Muscle of arm (tissue), 14 donors: ENCODE data around the gene SPDYE2B. TPM values are rescaled to one million over a fixed set of nuclear protein-coding genes. Genes with fewer than 3 reads are reported as not detected.
A peak's percentile ranks its signal among the peaks of the same experiment; 100 is the strongest.
"Not testable (repeated sequence)": the region's sequence is repeated elsewhere in the genome, so short reads cannot be mapped to it uniquely, and the experiment has no call there.

Experiments
- DNase-seq: peaks from one replicate; pipeline ENCODE4 v3.0.0-alpha.2; 2013
- long read RNA-seq, 11 donors: transcript quantifications; one replicate each; lab custom pipeline, GENCODE V29; 2026
- polyA plus RNA-seq, 12 donors: library from polyadenylated mRNA; unstranded; fragments of 120-200 nt; gene quantifications; one replicate each; pipeline ENCODE4 v1.2.1, GENCODE V29; 2013; ENCODE audit not compliant: insufficient read length in 12 of 12

The SPDYE2B gene, protein sequence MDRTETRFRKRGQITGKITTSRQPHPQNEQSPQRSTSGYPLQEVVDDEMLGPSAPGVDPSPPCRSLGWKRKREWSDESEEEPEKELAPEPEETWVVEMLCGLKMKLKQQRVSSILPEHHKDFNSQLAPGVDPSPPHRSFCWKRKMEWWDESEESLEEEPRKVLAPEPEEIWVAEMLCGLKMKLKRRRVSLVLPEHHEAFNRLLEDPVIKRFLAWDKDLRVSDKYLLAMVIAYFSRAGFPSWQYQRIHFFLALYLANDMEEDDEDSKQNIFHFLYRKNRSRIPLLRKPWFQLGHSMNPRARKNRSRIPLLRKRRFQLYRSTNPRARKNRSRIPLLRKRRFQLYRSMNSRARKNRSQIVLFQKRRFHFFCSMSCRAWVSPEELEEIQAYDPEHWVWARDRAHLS
- 1 to 10 TPM in 6 of 12 donors, under 1 TPM in 4, not detected in 2; 0.31 to 5.7 (median 1.6) TPM for polyA plus RNA-seq
- long read RNA-seq, donor 1, result 0 reads
- long read RNA-seq, donor 2, result 0 reads
- long read RNA-seq, donor 3, result 0 reads
- long read RNA-seq, donor 4, result 0 reads
- long read RNA-seq, donor 5, result 0 reads
- long read RNA-seq, donor 6, result 0 reads
- long read RNA-seq, donor 7, result 0 reads
- long read RNA-seq, donor 8, result 0 reads
- long read RNA-seq, donor 9, result 0 reads
- long read RNA-seq, donor 10, result 0 reads
- long read RNA-seq, donor 11, result 0 reads

GRCh38 chr7:102649924-102650323, at the start of gene SPDYE2B:
TSS of gene SPDYE2B (plus strand) at chr7:102650319. CDS start at chr7:102652349, 2,030 bp downstream.
- DNase-seq, result not testable (repeated sequence)

- not testable (repeated sequence) for DNase-seq
Measured at GRCh38 chr7:102602317-102602716, 47.8 kb upstream of the SPDYE2B start.

DNA sequence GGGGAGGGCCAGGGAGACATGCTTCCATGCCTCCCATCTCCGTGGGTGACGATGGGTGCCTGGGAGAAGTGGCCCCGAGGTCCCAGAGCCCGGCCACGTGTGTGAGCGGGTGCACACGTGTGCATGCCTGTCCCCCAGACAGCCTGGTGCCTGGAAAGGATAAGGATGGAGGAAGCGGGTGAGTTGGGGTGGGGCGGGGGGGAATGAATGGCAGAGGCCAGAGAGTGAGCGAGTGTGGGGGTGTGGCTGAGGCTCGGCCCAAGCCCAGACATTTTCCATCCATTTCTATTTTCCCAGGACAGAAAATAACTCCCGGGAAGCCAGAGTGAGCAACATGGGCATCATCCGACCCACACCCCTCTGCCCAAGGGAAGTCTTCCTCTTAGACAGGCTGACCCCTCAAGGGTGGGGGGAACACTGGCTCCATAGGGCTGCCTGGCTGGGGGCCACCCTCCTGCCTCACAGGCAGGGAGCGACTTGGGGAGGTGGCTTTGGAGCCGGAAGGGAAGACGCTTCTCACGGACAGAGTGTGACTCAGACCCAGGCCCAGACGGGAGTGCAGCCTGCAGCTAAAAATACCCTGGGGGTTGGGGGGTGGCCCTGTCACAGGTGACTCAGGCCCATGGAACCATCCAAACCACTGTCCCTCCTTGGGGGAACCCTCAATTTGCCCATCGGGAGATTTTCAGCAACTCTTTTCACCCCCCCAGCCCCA, 45.5 kb upstream of the SPDYE2B start:
- not testable (repeated sequence) for DNase-seq

- DNase-seq, result not testable (repeated sequence)
Measured at GRCh38 chr7:102606848-102607247, 43.3 kb upstream of the SPDYE2B start.

- DNase-seq, result not testable (repeated sequence)
Measured at GRCh38 chr7:102609734-102610133, 40.4 kb upstream of the SPDYE2B start.

DNA sequence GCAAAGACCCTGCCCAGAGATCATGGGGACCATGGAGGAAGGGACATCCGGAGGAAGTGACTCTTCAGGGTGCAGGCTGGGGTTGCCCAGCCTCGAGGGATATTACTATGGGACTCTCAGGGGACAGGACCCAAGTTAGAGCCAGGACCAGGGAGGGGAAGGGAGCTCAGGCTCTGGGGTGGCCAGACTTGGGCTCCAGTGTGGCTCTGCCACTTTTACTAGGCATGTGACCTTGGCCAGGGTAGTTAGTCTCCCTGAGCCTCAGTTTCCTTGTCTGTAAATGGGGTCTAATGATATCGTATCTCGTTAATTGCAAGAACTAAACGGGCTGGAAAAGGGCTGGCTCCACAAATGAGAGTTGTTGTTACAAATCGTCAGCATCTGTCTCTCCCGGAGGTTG, 39.7 kb upstream of the SPDYE2B start:
- not testable (repeated sequence) for DNase-seq

GRCh38 chr7:102611013-102611674, 39.0 kb upstream of the SPDYE2B start:
- DNase-seq, result not testable (repeated sequence)

- peak; percentile 34 for DNase-seq
Measured at GRCh38 chr7:102611675-102612325, 38.3 kb upstream of the SPDYE2B start.

DNA sequence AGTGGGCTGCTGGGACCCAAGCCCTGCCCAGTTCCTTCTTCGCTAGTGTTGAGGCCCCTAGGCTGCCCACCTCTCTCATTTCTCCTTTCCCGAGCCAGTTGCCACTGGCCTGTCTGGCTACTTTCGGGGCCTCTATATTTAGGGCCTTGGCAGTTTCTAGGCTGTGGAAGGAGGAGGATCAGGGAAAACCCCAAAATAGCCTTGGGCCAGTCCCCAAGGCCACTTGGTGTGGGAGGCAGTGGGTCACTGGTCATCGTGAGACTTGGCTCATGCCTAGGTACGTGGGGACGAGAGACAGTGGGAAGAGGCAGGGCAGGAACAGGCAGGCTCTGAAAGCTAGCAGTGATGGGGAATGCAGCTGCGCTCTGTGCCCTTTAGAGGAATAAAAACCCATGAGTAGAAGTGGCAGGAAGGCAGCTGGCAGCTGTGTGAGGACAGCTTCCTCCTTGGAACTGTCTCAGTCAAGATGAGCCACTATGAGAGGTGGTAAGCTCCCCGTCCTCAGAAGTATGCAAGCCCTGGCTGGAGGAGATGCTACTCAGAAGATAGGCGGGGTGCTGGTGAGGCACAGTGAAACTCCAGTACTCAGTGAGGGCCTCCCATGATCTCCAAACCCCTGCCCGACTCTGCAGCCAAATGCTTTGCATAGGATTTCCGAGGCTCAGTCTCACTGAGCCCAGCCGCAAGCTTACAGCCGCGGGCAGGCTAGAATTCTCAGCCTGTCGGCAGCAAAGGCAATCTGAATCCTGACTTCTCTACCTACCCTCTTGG, 36.4 kb upstream of the SPDYE2B start:
- not testable (repeated sequence) for DNase-seq

GRCh38 chr7:102614346-102614697, 35.8 kb upstream of the SPDYE2B start:
- not testable (repeated sequence) for DNase-seq

GRCh38 chr7:102614873-102615272, 35.2 kb upstream of the SPDYE2B start:
- DNase-seq, result not testable (repeated sequence)

DNA sequence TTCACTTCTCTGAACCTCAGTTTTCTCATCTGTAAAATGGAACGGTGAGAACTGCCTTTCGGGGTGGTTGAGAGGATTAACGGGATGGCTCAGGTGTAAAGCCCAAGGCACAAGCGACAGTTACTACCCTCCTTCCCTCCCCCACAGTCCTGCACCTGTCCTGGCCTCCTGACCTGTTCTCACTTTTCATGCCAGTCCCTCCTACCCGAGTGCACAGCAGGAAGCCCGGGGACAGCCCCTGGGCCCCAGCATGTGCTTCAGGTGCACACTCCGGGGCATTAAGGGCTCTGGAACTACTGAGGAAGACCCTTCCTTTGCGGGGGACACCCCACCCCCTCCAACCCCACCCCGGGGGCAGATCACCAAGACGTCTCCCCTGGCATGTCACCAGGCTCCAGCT, 34.2 kb upstream of the SPDYE2B start:
- not testable (repeated sequence) for DNase-seq

- DNase-seq, result not testable (repeated sequence)
Measured at GRCh38 chr7:102616507-102617125, 33.5 kb upstream of the SPDYE2B start, which contains the start of gene RASA4. TSS of gene RASA4 (minus strand) at chr7:102616756. CDS start at chr7:102616689, 67 bp downstream.

DNA sequence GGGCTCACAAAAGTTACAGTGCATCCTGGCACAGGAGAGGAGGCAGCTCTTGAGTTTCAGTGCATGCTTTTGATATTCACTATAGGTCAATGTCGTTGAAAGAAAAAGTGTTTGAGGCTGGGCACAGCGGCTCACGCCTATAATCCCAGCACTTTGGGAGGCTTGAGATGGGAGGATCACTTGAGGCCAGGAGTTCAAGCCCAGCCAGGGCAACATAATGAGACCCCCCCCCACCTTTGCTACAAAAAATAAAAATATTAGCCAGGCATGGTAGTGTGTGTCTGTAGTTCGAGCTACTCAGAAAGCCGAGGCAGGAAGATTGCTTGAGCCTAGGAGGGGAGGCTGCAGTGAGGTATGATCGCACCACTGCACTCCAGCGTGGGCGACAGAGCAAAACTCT, 32.0 kb upstream of the SPDYE2B start:
- DNase-seq, result not testable (repeated sequence)

GRCh38 chr7:102627271-102627904, 22.7 kb upstream of the SPDYE2B start:
- DNase-seq, result not testable (repeated sequence)

DNA sequence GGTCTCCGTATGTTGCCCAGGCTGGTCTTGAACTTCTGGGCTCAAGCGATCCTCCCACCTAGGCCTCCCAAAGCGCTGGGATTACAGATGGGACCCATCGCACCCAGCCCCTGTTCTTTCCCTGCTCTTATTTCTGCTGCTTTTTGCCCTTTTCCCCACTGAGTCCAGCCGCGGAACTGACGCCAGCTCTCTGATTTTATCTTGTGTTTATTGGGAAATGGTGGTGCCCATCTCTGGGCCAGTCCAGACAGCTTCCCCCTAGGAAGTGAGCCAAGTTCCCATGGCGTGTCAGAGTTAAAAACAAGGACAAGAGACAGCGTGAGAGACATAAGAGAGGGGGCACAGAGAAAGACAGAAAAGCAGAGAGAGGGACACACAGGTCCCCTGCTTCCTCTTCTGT, 19.5 kb upstream of the SPDYE2B start:
- DNase-seq, result not testable (repeated sequence)

GRCh38 chr7:102634299-102634698, 15.8 kb upstream of the SPDYE2B start:
- not testable (repeated sequence) for DNase-seq

- not testable (repeated sequence) for DNase-seq
Measured at GRCh38 chr7:102635354-102635753, 14.8 kb upstream of the SPDYE2B start.

- DNase-seq, result not testable (repeated sequence)
Measured at GRCh38 chr7:102636956-102637355, 13.2 kb upstream of the SPDYE2B start.
